ENCODE results near the gene MEIKIN. TPM values are rescaled to one million over a fixed set of nuclear protein-coding genes. Genes with fewer than 3 reads are reported as not detected.
"Not testable (repeated sequence)": the region's sequence is repeated elsewhere in the genome, so short reads cannot be mapped to it uniquely, and the experiment has no call there.

The MEIKIN gene
- total RNA-seq, 1 donor from 2014 or later = 1.7 TPM

DNA sequence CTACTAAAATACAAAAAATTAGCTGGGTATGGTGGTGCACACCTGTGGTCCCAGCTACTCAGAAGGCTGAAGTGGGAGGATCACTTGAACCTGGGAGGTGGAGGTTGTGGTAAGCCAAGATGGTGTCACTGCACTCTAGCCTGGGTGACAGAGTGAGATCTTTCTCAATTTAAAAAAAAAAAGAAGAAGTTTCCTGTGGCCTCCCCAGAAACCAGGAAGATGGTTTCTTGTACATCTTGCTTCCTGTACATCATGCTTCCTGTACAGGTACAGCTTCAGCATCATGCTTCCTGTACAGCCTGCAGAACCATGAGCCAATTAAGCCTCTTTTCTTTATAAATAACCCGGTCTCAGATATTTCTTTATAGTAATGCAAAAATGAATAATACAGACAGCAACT, 43.2 kb downstream of the MEIKIN start:
- not testable (repeated sequence) for DNase-seq

DNA sequence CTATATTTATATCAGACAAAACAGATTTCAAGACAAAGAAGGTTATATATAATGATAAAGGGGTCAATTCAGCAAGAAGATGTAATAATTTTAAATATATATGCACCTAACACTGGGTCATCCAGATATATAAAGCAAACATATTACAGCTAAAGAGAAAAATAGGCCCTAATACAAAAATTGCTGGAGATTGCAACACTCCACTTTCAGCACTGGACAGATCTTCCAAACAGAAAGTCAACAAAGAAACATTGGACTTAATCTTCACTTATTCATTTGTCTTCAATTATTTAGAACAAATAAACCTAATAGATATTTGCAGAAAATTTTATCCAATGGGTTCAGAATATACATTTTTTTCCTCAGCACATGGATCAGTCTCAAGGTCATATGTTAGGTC, 45.8 kb downstream of the MEIKIN start:
- DNase-seq = no peak

GRCh38 chr5:131883984-131884383, 61.5 kb downstream of the MEIKIN start:
- no peak for DNase-seq

GRCh38 chr5:131879705-131880104, 65.8 kb downstream of the MEIKIN start:
- DNase-seq = no peak

GRCh38 chr5:131877873-131878272, 67.6 kb downstream of the MEIKIN start:
- no peak for DNase-seq

GRCh38 chr5:131871251-131871650, 74.2 kb downstream of the MEIKIN start:
- not testable (repeated sequence) for DNase-seq

DNA sequence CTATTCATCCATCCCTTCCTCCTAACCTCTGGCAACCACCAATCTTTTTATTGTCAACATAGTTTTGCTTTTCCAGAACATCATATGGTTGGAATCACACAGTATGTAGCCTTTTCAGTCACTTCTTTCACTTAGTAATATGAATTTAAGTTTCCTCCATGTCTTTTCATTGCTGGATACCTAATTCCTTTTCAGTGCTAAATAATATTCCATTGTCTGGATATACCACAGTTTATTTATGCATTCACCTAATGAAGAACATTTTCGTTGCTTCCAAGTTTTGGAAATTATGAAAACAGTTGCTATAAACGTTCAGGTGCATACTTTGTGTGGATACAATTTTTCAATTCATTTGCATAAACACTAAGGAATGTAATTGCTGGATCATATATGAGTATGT, 77.9 kb downstream of the MEIKIN start:
- DNase-seq = no peak

DNA sequence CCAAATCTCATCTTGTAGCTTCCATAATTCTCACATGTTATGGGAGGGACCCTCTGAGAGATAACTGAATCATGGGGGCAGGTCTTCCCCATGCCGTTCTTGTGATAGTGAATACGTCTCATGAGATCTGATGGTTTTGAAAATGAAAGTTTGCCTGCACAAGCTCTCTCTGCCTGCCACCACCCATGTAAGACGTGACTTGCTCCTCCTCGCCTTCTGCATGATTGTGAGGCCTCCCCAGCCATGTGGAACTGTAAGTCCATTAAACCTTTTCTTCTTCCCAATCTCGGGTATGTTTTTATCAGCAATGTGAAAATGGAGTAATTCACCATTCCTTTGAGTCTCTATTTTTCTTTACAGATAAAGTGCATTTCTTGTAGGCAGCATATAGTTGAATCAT, 81.8 kb downstream of the MEIKIN start:
- no peak for DNase-seq

DNA sequence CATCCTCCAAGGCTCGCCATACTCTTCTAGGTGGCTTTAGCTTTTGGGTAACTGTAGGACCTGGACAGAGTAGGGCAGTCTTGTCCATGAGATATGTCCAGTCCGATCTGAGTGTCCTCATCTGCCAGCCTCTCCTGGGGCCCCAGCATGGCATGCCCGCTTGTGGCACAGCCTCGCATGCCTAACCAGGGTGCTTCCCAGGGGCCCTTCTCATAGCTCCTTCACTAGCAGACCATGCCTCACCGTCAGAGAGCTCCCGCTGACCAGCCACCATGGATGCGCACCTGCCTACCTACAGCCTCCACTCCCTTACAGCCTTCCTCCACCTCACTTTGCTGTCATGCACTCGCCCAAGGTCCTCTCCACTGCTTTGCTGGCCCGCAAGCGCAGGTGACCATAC, 88.1 kb downstream of the MEIKIN start:
- DNase-seq = no peak

- no peak for DNase-seq
These were observed 90.0 kb downstream of the MEIKIN start for GRCh38 chr5:131855452-131855851.

DNA sequence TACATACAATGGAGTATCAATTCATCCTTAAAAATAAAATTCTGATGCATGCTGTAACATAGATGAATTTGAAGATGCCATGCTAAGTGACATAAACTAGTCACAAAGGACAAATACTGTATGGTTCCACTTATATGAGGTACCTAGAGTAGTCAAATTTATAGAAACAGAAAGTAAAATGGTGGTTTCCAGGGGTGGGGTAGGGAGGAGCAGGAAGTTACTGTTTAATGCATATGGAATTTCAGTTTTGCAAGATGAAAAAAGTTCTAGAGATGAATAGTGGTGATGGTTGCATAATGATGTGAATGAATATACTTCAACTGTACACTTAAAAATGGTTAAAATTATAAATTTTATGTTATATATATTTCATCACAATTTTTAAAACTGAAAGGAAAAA, 91.3 kb downstream of the MEIKIN start:
- DNase-seq = no peak

- no peak for DNase-seq
These were observed 96.8 kb downstream of the MEIKIN start for GRCh38 chr5:131848662-131849061.

DNA sequence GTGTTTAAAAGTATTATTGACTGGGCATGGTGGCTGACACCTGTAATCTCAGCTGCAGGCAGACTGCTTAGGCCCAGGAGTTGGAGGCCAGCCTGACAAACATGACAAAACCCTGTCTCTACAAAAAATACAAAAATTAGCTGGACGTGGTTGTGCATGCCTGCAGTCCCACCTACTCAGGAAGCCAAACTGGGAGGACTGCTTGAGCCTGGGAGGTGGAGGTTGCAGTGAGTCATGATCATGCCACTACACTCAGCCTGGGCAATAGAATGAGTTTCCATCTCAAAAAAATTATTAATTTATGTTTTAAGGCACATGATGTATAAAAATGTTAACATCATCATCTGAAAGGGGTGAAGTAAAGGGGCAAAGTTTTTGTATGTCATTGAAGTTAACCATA, 98.9 kb downstream of the MEIKIN start:
- no peak for DNase-seq

- DNase-seq = no peak
These were observed 99.6 kb downstream of the MEIKIN start for GRCh38 chr5:131845828-131846227.

DNA sequence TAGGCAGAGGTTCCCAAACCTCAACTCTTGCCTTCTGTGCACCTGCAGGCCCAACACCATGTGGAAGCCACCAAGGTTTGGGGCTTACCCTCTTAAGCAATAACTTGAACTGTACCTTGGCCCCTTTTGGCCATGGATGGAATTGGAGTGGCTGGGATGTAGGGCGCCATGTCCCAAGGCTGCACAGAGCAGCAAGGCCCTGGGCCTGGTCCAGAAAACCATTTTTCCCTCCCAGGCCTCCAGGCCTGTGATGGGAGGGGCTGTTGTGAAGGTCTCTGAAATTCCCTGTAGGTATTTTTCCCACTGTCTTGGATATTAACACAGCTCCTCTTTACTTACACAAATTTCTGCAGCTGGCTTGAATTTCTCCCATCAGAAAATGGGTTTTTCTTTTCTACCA, 102.5 kb downstream of the MEIKIN start:
- DNase-seq = not testable (repeated sequence)

- not testable (repeated sequence) for DNase-seq
These were observed 112.8 kb downstream of the MEIKIN start for GRCh38 chr5:131832702-131833101.

GRCh38 chr5:131825404-131826013, 120.0 kb downstream of the MEIKIN start:
- DNase-seq = no peak

GRCh38 chr5:131824631-131825030, 120.8 kb downstream of the MEIKIN start:
- no peak for DNase-seq

DNA sequence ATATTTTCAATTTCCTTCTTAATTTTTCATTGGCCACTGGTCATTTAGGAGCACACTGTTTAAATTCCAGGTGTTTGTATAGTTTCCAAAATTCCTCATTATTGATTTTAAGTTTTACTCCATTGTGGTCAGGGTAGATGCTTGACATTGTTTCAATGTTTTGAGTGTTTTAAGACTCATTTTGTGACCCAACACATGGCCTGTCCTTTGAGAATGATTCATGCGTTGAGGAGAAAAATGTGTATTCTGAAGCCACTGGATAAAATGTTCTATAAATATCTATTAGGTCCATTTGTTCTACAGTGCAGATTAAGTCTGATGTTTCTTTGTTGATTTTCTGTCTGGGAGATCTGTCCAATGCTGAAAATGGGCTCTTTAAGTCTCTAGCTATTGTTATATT, 124.2 kb downstream of the MEIKIN start:
- DNase-seq = no peak

DNA sequence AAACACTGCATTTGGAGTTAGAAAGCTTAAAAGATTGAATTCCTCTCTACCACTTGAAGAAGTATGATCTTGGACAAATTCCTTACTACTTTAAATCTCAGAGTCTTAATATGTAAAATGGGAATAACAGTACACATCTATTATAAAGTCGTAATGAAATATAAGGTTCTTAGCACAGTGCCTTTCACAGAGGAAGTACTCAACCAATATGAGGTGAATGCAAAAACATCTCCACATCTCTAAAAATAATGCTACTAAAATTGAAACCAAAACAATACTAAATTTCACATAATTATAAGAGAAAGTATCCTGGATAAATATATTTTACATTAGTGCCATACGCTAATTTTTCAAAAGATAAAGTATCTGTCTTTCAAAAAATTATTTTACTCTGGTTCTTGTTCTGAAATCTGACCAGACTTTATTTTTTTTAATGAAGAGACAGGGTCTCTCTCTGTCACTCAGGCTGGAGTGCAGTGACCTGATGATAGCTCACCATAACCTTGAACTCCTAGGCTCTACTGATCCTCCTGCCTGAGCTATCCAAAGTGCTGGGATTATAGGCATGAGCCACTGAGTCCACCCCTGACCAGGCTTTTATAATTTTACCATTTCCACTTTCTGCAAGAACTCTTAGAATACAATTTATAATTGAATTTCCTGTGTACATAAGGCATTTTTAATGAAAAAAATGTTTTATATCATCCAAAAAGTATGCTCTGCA, 127.3 kb downstream of the MEIKIN start:
- no peak for DNase-seq

DNA sequence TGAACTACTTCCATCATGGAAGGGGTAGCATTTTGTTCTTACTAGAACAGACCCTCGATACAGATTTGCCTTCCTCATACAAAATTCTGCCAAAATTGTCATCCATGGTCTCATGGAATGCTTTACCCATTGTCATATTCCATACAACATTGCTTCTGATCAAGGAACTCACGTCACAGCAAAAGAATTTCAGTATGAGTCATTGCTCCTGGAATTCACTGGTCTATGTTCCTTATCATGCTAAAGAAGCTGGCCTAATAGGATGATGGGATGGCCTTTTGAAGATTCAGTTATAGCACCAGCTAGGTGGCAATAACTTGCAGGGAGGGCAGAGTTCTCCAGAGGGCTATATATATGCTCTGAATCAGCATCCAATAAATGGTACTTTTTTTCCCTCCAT, 130.5 kb downstream of the MEIKIN start:
- no peak for DNase-seq

DNA sequence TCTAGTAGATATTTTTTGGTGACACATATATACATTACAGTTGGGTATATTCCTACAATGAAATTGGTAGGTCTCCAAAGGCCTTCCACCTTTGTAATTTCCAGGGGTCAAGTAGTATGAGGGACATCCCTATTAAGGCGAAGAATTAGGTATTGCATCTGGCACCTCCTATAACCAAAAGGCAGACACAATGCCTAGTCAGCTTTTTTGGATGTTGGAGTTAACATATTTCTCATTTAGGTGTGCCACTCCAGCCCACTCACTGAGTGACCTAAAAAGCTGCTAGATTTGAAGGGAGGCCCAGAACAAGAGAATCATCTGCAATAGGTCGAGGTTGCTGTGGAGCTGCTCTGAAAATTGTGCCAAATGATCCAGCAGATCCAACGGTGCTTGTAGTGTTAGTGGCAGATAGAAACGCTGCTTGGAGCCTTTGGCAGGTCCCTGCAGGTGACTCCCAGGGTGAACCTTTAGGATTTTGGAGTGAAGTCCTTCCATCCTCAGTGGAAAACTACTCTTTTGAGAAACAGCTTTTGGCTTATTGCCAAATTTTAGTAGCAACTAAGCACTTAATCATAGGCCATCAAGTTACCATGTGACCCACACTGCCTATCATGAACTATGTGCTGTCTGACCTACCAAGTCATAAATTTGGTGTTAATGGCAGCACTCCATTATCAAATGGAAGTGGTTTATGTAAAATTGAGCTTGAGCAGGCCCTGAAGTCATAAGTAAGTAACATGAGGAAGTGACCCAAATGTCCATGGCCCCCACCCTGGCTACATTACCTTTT, 132.9 kb downstream of the MEIKIN start:
- DNase-seq = no peak

- DNase-seq = no peak
These were observed 134.8 kb downstream of the MEIKIN start for GRCh38 chr5:131810510-131811249.

Measured in occipital lobe (tissue), 2 donors.